HG03520 (cell line): Measurements from ENCODE around the gene DENND2A.
"Not testable (repeated sequence)": the region's sequence is repeated elsewhere in the genome, so short reads cannot be mapped to it uniquely, and the experiment has no call there.

Experiments used
- ATAC-seq: cut with Tn5 transposase; IDR thresholded peaks from one replicate; pipeline ENCODE4 v1.9.1; 2021; ENCODE audit warnings: mild to moderate bottlenecking, moderate library complexity; ENCODE audit not compliant: unreplicated experiment

DENND2A gene, protein sequence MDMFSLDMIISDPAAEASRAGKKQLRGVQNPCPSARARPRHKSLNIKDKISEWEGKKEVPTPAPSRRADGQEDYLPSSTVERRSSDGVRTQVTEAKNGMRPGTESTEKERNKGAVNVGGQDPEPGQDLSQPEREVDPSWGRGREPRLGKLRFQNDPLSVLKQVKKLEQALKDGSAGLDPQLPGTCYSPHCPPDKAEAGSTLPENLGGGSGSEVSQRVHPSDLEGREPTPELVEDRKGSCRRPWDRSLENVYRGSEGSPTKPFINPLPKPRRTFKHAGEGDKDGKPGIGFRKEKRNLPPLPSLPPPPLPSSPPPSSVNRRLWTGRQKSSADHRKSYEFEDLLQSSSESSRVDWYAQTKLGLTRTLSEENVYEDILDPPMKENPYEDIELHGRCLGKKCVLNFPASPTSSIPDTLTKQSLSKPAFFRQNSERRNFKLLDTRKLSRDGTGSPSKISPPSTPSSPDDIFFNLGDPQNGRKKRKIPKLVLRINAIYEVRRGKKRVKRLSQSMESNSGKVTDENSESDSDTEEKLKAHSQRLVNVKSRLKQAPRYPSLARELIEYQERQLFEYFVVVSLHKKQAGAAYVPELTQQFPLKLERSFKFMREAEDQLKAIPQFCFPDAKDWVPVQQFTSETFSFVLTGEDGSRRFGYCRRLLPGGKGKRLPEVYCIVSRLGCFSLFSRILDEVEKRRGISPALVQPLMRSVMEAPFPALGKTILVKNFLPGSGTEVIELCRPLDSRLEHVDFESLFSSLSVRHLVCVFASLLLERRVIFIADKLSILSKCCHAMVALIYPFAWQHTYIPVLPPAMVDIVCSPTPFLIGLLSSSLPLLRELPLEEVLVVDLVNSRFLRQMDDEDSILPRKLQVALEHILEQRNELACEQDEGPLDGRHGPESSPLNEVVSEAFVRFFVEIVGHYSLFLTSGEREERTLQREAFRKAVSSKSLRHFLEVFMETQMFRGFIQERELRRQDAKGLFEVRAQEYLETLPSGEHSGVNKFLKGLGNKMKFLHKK

DNA sequence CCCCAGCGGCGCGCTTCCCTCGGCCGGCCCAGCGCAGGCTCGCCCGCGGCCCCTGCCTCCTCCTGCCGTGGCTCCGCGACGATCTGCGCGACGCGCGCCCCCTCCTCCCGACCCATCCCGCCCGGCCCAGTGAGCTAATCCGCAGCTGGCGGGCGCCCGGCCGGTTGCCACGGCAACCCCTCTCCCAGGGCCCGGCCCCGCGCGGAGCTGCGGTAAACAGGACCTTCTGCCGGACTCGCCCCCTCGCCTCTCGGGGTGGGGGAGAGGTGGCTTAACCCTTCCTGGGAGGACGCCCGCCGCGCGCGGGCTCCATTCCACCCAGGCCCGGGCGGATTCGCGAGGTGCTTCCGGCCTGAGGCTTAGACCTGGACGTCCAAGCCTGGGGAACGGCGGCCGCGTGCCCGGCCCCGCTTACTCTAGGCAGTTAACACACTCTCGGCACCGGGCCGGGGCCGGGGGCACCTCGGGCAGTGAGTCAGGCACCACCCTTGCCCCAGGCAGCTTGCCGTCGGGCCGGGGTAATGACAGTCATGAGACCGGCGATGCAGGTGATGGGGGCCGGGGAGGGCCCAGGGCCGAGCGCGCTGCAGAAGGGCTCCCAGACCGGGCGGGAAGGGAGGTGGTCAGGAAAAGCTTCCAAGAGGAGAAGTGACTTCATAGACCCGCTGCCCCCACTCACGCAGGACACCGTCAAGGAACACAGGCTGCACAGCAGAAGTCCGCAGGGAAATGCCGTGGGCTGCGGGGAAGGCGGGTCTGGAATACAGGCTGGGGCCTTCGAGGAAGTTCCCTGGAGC lies at the start of gene DENND2A:
Gene DENND2A, minus strand, starts transcription at position 87 of the 797 bp plus-strand sequence. CDS start 38,416 bp downstream, outside the sequence.
- ATAC-seq, result no peak

DNA sequence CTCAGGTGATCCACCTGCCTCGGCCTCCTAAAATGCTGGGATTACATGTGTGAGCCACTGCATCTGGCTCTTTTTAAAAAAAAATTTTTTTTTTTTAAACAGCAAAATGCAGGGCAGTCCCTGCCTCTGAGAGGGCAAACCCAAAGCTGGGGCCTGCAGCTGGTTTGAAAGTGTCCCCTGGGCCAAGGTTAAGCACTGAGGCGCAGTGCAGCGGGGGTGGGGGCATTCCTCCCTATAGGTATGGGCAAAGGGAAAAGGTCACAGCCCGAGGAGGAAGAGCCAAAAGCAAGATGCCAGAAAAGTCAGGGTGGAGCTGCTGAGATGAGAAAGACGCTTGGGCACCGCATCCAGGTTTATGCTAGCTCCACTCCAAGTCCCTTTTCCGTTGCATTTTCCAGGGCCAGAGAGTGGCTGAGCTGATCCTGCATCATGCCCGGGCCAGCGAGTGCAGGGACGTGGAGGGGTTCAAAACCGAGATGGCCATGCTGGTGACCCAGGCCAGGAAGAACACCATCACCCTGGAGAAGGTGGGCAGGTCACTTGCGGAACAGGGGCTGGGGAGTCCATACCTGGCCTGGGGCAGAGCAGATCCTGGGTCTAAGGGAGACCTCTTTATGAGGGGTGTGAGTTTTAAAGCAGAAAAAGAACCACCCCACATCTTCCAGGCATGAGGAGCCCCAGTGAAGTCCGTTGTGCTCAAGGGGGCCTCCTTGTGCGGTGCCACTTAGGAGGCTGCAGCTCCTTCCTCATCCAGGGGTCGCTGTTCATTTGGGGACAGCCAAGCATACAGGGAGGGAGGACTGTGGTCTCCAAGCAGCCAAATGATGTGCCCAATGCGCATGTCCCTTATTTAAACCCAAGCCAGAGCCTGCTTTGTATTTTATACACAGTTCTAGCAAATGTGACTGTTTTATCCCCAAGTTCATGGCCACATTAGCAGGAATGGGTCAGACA lies 48.9 kb upstream of the DENND2A start:
- ATAC-seq, result no peak

DNA sequence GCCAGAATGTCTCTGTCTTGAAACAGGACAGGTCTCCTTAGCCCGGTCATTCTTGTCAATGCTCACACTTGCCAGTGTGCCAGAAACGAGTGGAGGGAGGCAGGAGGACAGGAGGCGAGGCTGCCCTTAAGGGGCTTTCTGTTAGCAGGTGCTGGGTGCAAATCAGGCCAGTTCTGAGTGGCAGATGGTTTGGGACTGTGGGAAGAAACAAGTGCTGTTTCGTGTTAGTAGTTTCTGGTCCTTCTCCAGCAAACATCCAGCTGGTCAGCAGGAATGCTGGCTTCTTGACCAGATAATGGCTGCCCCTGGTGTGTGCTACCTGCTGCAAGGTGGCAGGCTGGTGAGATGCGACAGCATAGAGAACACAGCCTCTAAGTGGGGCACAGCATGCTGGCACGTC lies 47.7 kb upstream of the DENND2A start:
- no peak for ATAC-seq

DNA sequence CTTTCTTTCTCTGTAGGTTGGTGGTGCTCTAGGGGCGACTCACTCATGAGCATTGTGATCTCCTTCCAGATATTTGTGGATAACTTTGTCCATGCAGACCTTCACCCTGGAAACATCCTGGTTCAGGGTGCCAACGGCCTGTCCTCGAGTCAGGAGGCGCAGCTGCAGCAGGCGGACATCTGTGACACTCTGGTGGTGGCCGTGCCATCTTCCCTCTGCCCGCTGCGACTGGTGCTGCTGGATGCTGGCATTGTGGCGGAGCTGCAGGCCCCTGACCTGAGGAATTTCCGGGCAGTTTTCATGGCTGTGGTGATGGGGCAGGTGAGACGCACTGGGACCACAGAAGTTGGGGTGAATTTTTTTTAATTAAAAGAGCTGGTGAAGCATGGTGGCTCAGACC lies 46.3 kb upstream of the DENND2A start:
- ATAC-seq, result no peak

DNA sequence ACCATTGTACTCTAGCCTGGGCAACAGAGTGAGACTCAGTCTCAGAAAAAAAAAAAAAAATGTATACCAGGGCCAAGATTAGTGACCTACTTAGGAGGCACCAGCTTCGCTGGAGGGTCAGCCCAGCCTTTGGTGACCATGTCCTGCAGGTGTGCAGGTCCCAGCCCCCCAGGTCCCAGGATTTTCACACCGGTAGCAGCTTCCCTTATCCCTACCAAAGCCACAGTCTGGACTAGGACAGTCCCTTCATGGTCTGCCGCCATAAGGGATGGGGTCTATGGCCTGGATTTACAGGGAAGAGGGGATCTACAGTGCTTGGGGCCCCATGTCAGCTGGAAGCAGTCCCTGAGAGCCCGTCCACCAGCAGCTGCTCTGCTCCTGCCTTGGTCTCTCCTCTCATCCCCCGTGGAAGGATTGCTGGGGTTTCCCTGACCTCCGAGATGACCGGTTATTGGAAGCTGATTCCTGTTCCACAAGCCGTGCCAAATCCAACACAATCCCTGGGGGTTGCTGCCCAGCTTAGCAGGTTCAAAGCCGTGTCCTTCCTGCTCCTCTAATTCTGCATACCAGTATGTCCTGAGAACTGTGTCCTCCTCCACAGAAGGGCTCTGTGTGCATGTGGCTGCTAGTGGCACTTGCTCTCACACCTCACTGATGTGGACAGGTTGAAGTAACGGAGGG lies 44.9 kb upstream of the DENND2A start:
- ATAC-seq, result no peak

DNA sequence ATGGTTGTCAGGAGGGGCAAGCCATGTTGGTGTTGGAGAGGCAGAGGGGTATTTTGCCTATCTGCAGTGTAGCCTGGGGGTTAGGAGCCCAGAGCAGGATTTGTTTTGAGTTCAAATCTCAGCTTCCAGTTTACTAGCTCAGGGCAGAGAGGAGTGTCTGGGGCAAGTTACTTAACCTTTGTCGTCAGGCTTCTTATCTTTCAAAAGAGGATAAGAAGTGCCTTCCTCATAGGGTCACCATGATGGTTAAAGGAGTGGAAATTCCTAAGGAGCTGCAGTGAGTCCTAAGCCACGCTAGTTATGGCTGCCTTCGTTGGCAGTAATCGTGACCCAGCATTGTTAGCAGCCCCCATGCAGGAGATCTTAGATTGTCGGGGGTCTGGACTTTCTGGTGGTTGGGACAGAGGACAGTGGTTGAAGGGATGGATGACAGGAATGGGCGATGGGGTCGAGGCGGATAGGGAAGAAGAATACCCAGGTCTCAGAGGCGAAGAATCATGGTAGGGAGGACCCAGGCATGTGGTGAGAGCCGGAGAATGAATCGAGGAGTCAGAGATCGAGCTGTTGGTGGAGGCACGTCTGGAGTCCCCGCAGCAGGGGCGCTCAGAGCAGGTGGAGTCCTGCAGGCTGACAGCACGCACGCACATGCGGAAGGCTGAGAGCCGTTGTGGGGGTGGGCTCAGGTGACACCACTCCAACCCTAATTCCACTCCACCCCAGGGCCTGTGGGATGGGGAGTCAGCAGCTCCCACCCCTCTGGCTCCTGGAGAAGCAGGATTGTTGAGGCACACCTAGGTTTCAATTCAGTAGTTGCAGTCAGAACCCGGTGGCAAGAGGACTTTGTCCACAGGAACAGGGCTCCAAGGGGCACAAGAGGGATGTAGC lies 43.7 kb upstream of the DENND2A start:
- ATAC-seq, result no peak

DNA sequence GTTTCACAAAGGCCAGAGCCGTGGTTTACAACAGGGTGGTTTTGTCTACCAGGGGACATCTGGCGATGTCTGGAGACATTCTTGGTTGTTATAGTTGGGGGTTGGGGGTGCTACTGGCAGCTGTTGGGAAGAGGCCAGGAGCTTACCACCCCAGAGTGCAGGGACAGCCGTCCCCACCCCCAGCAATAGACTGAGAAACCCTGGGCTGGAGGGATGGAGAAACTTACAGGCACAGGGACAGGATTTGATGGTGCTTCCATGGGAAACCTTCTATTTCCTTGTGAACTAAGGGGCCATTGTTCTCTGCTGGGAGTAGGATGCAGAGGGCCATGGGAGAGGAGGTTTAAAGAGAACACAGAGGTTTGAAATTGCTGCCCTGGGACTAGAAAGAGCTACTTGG lies 43.0 kb upstream of the DENND2A start:
- no peak for ATAC-seq

DNA sequence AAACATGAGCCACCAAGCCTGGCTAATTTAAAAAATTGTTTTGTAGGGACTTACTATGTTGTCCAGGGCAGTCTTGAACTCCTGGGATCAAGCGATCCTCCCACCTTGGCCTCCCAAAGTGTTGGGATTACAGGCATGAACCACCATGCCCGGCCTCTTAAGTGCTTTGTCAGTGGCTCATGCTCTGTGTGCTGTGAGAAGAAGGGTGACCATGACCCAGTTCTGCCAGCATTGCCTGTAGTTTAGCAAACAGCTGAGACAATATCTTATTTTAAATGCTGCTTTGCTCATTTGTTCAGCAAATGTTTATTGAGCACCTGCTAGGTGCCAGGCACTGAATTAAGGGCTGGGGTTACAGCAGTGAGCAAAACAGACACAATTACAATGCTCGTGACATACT lies 41.2 kb upstream of the DENND2A start:
- no peak for ATAC-seq

DNA sequence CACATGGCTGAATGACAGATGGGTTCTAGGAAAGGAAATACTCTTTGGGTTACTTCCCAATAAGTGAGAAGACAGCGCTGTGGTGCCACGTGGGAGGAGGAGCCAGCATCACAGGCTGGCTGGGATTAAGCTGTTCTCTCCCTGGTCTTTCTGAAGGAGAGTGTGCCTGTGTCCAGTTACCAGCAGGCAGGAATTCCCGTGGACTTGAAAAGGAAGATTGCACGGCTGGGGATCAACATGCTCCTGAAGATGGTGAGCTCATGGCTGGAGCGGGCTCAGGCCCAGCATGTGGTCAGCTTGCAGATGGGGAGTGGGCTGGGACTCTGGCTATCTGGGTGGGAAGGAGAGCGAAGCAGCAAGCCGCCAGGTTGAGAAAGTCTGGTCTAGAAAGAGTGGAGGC lies 40.3 kb upstream of the DENND2A start:
- ATAC-seq, result no peak

DNA sequence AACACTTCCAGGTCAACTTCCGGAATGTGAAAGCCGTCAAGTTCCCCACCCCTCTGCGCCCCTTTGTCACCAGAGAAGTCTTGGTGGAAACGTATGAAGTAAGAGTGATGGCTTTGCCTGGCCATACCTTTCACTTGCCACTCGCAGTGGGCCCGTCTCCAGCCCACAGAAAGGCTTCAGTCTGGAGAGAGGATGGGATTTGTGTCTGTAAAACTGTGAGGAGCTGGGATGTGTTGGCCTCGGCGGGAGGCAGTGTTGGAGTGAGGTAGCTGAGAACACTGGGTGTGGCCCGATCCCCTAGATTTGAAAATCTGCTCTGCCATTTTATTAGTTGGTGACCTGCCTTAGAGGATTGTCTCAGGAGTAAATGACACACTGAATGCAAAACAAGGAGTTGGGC lies 38.6 kb upstream of the DENND2A start:
- no peak for ATAC-seq

DNA sequence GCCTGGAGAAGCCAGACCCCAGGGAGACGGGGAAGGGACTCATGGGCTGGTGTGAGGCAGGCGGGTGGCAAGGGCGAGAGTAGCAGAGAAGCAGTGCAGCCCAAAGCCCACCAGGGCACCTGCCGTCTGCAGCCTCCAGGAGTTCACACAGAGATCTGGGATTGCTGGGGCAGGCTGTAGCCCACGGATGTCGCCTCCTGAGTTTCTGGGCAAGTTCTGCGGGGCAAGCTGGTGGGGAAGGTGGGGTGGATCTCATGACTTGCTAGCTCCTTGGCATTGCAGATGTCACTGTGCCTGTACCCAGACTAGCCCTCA lies 38.2 kb upstream of the DENND2A start:
- no peak for ATAC-seq

DNA sequence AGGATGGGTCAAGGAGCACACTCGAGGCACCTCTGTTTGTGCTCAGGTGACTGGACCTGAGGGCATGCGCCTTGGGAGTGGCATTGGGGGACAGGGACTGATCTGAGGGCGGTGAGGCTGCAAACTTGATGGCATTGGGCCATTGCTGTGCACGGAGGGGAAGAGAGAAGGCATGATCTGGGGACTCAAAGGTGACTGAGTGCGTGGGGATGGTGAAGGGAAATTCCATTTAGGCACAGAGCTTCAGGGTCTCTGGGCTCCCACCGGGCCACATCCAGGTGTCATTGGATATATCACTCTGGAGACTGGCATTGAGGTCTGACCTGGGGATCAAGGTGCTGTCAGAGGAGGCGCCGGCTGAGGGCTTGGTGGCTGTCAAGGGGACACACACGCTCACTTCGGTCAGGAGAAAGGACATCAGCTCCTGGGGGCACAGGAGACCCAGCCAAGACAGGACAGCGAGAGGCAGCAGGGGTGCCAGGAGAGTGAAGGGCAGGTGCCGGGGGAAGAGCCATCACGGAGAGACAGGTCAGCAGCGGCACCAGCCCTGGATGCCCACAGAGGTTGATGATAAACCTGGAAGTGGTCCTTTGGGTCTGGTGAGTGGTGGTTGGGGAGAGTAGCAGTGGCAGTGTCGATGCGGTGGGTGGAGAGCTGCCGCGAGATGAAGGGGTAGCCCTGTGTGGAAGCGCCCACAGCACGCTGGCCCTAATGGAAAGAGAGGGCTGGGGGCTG lies 37.6 kb upstream of the DENND2A start:
- ATAC-seq, result no peak

DNA sequence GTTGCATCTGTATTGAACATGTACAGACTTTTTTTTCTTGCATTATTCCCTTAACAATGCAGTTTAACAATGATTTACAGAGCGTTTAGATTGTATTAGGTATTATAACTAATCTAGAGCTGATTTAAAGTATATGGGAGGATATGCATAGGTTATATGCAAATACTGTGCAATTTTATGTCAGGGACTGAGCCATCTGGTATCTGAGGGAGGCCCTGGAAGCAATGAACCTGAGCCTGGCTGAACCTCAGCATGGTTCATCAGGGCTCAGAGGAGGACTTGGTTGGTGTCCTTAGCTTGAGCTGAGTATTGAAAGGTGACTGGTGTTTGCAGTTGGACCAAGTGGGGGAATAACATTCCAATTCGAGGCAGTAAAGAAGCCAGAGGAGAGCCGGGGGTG lies 36.9 kb upstream of the DENND2A start:
- ATAC-seq, result no peak

DNA sequence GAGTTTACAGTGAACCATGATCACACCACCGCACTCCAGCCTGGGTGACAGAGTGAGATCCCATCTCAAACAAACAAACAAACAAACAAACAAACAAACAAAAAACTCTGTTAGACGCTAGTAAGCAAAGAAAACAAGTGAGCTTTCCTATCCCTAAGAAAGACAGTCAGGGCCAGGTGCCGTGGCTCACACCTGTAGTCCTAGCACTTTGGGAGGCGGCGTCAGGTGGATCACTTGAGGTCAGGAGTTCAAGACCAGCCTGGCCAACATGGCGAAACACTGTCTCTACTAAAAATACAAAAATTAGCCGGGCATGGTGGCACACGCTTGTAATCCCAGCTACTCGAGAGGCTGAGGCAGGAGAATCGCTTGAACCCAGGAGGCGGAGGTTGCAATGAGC lies 36.3 kb upstream of the DENND2A start:
- ATAC-seq, result not testable (repeated sequence)

DNA sequence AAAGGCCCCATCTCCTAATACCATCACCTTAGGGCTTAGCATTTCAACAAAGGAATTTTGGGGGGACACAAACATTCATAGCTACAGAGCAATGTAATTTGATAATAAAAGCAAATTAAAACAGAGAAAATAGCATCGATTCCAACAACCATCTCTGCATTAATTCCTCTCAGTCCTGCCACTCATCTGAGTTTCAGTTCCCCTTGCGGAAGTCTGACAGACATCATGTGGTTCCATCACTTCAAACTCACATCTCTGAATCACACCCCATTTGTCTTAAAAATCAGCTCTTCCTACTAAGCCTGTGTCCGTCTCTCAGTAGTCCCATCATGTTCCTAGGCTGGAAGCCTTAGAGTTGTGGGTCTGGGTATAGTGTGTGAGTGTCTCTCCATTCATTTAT lies 35.7 kb upstream of the DENND2A start:
- peak; percentile 62 for ATAC-seq

DNA sequence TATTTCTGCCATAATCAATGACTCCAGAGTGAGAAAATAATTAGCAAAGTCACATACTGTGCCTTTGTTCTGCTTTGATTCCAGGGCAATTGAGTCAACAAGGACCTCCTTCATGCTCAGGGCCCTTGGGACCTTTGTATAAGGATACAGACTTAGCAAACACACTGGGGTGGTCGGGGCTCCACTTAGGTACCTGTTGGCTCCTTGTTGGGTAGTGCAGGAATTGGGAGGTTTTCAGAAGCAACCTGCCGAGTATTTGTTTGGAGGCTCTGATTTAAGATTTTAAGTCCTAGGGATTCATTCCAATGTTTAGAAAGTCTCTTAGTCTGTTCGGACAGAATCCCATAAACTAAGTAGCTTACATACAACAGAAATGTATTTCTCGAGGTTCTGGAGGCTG lies 35.1 kb upstream of the DENND2A start:
- ATAC-seq, result no peak

DNA sequence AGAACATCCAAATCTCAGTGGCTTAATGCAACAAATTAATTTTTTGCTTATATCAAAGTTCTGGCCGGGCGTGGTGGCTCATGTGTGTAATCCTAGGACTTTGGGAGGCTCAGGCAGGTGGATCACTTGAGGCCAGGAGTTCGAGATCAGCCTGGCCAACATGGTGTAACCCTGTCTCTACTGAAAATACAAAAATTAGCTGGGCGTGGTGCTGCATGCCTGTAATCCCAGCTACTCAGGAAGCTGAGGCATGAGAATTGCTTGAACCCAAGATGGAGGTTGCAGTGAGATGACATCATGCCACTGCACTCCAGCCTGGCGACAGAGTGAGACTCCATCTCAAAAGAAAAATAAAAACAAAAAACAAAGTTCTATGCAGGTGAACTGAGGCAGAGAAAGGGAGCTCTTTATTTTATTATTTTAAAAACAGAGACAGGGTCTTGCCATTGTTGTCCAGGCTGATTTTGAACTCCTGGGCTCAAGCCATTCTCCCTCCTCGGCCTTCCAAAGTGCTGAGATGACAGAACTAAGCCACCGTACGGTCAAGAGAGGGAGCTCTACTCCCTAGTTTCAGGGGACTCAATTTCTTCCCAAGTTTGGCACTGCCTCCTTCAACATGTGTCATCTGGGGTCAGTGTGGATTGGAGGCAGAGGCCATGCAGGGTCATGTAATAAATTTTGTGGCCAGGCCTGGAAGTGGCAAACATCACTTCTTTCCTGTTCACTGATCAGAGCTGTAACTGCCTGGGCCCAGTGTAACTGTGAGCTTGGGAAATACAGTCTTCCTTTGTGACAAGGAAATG lies 34.5 kb upstream of the DENND2A start:
- ATAC-seq, result no peak
